Uterus (tissue), 2 donors: ENCODE results near the gene ABCA6.

Source experiments
- POLR2A ChIP-seq, 2 donors: fragments of 450-650 bp; IDR thresholded peaks; one replicate each; pipeline ENCODE4 v1.6.1; 2016; ENCODE audit warnings: antibody characterized with exemption in 2 of 2, mild to moderate bottlenecking in 1 of 2, moderate library complexity in 1 of 2
- TF ChIP-seq, protein P1 (sequence below), 4 experiments: fragments of 200-600 bp in 2 of 4; fragments of 450-650 bp in 2 of 4; sonication (generic) in 2 of 4; IDR thresholded peaks; one replicate each; pipeline ENCODE4 v1.5.1; 2016 to 2019; ENCODE audit warnings: antibody characterized with exemption in 4 of 4, mild to moderate bottlenecking in 2 of 4, moderate library complexity in 1 of 4

DNA sequence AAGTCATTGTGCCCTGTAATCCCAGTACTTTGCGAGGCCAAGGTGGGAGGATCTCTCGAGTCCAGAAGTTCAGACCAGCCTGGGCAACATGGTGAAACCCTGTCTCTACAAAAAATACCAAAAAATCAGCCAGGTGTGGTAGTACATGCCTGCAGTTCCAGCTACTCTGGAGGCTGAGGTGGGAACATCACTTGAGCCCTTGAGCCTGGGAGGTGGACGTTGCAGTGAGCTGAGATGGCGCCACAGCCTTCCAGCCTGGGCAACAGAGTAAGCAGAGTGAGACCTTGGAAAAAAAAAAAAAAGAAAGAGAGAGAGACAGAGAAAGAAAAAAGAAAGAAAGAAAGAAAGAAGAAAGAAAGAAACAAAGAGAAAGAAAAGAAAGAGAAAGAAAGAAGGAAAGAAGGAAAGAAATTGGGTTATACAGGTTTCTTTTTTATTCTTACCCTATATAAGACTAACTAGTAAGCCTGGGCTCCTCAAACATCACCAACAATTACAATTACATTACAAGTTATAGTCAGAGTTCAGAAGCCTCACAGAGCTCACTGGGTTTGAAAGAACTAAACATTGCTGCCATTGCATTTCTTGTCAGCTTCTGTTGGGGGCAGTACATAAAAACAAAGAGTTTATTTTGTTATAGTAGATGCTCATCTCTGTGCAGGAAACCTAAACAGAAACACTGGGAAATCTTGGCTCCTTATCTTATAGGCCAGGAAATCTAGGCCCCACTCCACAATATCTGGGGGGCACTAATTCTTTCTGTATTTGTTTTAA lies 74.2 kb downstream of the ABCA6 start:
- TF ChIP-seq, protein P1, sequence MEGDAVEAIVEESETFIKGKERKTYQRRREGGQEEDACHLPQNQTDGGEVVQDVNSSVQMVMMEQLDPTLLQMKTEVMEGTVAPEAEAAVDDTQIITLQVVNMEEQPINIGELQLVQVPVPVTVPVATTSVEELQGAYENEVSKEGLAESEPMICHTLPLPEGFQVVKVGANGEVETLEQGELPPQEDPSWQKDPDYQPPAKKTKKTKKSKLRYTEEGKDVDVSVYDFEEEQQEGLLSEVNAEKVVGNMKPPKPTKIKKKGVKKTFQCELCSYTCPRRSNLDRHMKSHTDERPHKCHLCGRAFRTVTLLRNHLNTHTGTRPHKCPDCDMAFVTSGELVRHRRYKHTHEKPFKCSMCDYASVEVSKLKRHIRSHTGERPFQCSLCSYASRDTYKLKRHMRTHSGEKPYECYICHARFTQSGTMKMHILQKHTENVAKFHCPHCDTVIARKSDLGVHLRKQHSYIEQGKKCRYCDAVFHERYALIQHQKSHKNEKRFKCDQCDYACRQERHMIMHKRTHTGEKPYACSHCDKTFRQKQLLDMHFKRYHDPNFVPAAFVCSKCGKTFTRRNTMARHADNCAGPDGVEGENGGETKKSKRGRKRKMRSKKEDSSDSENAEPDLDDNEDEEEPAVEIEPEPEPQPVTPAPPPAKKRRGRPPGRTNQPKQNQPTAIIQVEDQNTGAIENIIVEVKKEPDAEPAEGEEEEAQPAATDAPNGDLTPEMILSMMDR (IDR thresholded peaks at IDR 0.05) = no peak
- TF ChIP-seq POLR2A (IDR thresholded peaks at IDR 0.05) = no peak
